ENCODE data around the gene NT5M. TPM values are rescaled to one million over a fixed set of nuclear protein-coding genes. Genes with fewer than 3 reads are reported as not detected.

Gene NT5M
- total and polyA plus RNA-seq, 2 donors from 2014 or later = 2.8 to 10.0 TPM

DNA sequence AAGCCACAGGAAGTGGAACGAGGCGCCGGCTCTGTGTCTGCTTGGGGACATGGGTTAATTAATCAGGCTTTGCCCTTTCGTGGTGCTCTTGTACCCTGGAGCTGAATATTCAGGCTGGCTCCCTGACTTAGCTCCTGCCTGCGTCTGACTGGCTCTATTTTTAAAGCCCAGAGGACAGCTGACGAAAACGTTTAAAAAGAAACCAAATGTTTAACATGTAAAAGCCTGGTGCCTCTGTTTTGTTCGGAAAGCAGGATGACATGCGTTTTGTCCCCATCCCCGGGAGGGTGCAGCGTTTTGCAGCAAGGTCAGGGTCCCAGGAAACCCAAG lies 61.1 kb downstream of the NT5M start:
- H3K4me3 ChIP-seq (ENCODE audit: low read length in 3 of 3) = no peak overlapping the region
- no peak for FAIRE-seq
- peaks cover 0 to 6% (median 0%) of the 10 kb centered on the region in 3 donors for H3K9me3 ChIP-seq (ENCODE audit: control insufficient read depth in 2 of 3, insufficient read depth in 1 of 3, low read length in 3 of 3)
- H3K27me3 ChIP-seq (ENCODE audit: control insufficient read depth, insufficient read depth, low read length) = no peaks in the 10 kb centered on the region
- intact Hi-C loops (cut with DNase I) = no loop called here
- no peaks in the 10 kb centered on the region for H3K4me1 ChIP-seq (ENCODE audit: control insufficient read depth in 2 of 3, insufficient read depth in 2 of 3, low read depth in 1 of 3, low read length in 3 of 3)
- TF ChIP-seq, protein P1, sequence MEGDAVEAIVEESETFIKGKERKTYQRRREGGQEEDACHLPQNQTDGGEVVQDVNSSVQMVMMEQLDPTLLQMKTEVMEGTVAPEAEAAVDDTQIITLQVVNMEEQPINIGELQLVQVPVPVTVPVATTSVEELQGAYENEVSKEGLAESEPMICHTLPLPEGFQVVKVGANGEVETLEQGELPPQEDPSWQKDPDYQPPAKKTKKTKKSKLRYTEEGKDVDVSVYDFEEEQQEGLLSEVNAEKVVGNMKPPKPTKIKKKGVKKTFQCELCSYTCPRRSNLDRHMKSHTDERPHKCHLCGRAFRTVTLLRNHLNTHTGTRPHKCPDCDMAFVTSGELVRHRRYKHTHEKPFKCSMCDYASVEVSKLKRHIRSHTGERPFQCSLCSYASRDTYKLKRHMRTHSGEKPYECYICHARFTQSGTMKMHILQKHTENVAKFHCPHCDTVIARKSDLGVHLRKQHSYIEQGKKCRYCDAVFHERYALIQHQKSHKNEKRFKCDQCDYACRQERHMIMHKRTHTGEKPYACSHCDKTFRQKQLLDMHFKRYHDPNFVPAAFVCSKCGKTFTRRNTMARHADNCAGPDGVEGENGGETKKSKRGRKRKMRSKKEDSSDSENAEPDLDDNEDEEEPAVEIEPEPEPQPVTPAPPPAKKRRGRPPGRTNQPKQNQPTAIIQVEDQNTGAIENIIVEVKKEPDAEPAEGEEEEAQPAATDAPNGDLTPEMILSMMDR (IDR thresholded peaks at IDR 0.05; ENCODE audit: borderline replicate concordance, extremely low read depth, insufficient read depth) = no peak
- H3K27ac ChIP-seq (ENCODE audit: low read depth in 2 of 2, low read length in 2 of 2) = no peak overlapping the region
- peak in 1 of 5 donors; percentile 66 for DNase-seq
- H3K36me3 ChIP-seq (ENCODE audit: control insufficient read depth in 2 of 3, insufficient read depth in 3 of 3, low read length in 3 of 3) = no peaks in the 10 kb centered on the region
- H3K9ac ChIP-seq (ENCODE audit: low read length in 3 of 3) = peak overlapping the region in 1 of 3 donors; percentile 34

DNA sequence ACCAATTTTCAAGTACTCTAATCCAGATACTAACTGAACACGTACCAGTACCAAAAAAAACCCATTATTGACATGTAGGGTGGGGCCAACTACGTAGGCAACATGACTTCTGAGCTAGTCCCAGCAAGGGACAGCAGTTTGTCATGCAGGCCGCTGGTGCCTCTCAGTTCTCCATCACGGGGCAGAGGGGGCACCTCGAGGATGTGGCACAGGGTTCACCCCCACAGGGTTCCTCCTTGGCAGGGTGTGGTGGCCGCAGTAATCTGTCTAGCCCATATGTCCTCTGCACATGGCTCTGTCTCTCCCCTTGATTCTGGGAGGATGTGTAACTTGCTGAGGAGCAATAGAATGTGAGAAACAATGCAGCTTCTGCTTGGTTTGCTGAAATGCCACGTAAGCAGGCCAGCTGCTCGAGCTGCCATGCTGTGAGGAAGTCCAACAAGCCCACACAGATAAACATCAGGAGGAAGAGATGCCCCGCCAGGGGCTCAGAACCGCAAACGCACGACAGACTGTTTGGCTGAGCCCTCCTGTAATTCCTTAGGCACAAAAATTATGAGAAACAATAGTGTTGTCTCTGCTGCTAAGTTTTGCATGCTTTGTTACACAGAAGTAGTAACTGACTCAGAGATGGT lies 62.4 kb downstream of the NT5M start:
- Histone ChIP-seq H3K27ac (ENCODE audit: low read depth in 2 of 2, low read length in 2 of 2) (no peak overlapping the region), H3K4me3 (ENCODE audit: low read length in 3 of 3) (no peak overlapping the region), H3K9ac (ENCODE audit: low read length in 3 of 3) (no peak overlapping the region), H3K9me3 (ENCODE audit: control insufficient read depth in 2 of 3, insufficient read depth in 1 of 3, low read length in 3 of 3) (no peaks in the 10 kb centered on the region), H3K36me3 (ENCODE audit: control insufficient read depth in 2 of 3, insufficient read depth in 3 of 3, low read length in 3 of 3) (no peaks in the 10 kb centered on the region), H3K4me1 (ENCODE audit: control insufficient read depth in 2 of 3, insufficient read depth in 2 of 3, low read depth in 1 of 3, low read length in 3 of 3) (no peaks in the 10 kb centered on the region), H3K27me3 (ENCODE audit: control insufficient read depth, insufficient read depth, low read length) (no peaks in the 10 kb centered on the region)
- DNase-seq (peak in 1 of 5 donors; percentile 46), FAIRE-seq (no peak)
- intact Hi-C loops (cut with DNase I) = no loop called here
- TF ChIP-seq, protein P1 (IDR thresholded peaks at IDR 0.05; ENCODE audit: borderline replicate concordance, extremely low read depth, insufficient read depth) = no peak

DNA sequence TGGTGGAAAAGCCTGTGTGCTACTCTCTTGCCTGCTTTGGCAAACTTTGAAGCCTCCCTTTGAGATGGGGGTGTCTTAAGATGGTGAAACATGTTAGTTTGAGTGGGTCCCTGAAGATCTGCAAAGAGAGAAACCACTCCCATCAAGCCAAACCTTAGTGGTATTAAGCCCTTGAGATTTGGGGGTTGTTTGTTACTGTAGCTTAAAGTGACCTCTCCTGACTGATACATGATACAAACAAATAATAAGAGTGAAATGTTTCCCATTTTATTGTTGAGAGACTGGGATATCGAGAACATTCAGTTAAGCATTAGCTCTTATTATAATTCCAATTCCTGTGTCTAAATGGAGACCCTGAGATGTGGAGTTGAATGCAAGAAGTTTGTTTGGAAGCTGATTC lies 63.1 kb downstream of the NT5M start:
- no peak overlapping the region for H3K9ac ChIP-seq (ENCODE audit: low read length in 3 of 3)
- H3K27ac ChIP-seq (ENCODE audit: low read depth in 2 of 2, low read length in 2 of 2) = no peak overlapping the region
- no peak overlapping the region for H3K4me3 ChIP-seq (ENCODE audit: low read length in 3 of 3)
- H3K36me3 ChIP-seq (ENCODE audit: control insufficient read depth in 2 of 3, insufficient read depth in 3 of 3, low read length in 3 of 3) = no peaks in the 10 kb centered on the region
- TF ChIP-seq, protein P1 (IDR thresholded peaks at IDR 0.05; ENCODE audit: borderline replicate concordance, extremely low read depth, insufficient read depth) = no peak
- intact Hi-C loops (cut with DNase I) = no loop called here
- H3K9me3 ChIP-seq (ENCODE audit: control insufficient read depth in 2 of 3, insufficient read depth in 1 of 3, low read length in 3 of 3) = no peaks in the 10 kb centered on the region
- no peak for DNase-seq
- FAIRE-seq = no peak
- H3K27me3 ChIP-seq (ENCODE audit: control insufficient read depth, insufficient read depth, low read length) = no peaks in the 10 kb centered on the region
- H3K4me1 ChIP-seq (ENCODE audit: control insufficient read depth in 2 of 3, insufficient read depth in 2 of 3, low read depth in 1 of 3, low read length in 3 of 3) = no peaks in the 10 kb centered on the region
